RWPE1 (cell line): Measurements from ENCODE around the gene RERE.

Experiments used
- CTCF ChIA-PET: fragments of 350-600 bp; sonication (Branson Sonifier 250); formaldehyde crosslinking; extraction: SDS; loops from one replicate; lab custom pipeline; 2021; lab: Yijun Ruan, JAX
- POLR2A ChIA-PET: fragments of 400-600 bp; formaldehyde crosslinking; extraction: SDS; loops from one replicate; lab custom pipeline; 2020; ENCODE audit warnings: antibody characterized with exemption; ENCODE audit not compliant: low non-redundant PET; lab: Yijun Ruan, JAX
- DNase-seq: peaks from one replicate; pipeline ENCODE4 v3.0.0; 2012; ENCODE audit warnings: low spot score
- H3K27ac ChIP-seq: fragments of 450-650 bp; 2 replicates; pipeline ENCODE4 v1.5.1; 2017
- TF ChIP-seq, protein P1 (sequence below): fragments of 450-650 bp; conservative IDR thresholded peaks from 2 replicates; pipeline ENCODE4 v1.5.1; 2017; ENCODE audit warnings: low read depth, mild to moderate bottlenecking

RERE gene

GRCh38 chr1:8378981-8379470, 438.4 kb downstream of the RERE start:
- DNase-seq = no peak
- no peak overlapping the region for H3K27ac ChIP-seq
- ChIA-PET CTCF (no interaction called here), POLR2A (no interaction called here)
- TF ChIP-seq, protein P1, sequence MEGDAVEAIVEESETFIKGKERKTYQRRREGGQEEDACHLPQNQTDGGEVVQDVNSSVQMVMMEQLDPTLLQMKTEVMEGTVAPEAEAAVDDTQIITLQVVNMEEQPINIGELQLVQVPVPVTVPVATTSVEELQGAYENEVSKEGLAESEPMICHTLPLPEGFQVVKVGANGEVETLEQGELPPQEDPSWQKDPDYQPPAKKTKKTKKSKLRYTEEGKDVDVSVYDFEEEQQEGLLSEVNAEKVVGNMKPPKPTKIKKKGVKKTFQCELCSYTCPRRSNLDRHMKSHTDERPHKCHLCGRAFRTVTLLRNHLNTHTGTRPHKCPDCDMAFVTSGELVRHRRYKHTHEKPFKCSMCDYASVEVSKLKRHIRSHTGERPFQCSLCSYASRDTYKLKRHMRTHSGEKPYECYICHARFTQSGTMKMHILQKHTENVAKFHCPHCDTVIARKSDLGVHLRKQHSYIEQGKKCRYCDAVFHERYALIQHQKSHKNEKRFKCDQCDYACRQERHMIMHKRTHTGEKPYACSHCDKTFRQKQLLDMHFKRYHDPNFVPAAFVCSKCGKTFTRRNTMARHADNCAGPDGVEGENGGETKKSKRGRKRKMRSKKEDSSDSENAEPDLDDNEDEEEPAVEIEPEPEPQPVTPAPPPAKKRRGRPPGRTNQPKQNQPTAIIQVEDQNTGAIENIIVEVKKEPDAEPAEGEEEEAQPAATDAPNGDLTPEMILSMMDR = no peak

GRCh38 chr1:8378178-8378577, 439.3 kb downstream of the RERE start:
- ChIA-PET POLR2A (no interaction called here), CTCF (interaction anchor here (0.6 kb wide), 1 partner anchor 41 kb away, joined by 3 read pairs; no protein-coding TSS in a partner anchor)
- TF ChIP-seq, protein P1 = no peak
- DNase-seq = no peak
- no peak overlapping the region for H3K27ac ChIP-seq

GRCh38 chr1:8377271-8377981, 440.0 kb downstream of the RERE start:
- DNase-seq = no peak
- no peak overlapping the region for H3K27ac ChIP-seq
- ChIA-PET POLR2A (no interaction called here), CTCF (interaction anchor here (0.6 to 0.7 kb wide), 3 partner anchors 41 to 667 kb away, joined by 3 to 7 read pairs (median 3); no protein-coding TSS in a partner anchor)
- TF ChIP-seq, protein P1 = no peak

- ChIA-PET CTCF (interaction anchor here (0.6 kb wide), 1 partner anchor 668 kb away, joined by 3 read pairs; no protein-coding TSS in a partner anchor), POLR2A (no interaction called here)
- H3K27ac ChIP-seq = no peak overlapping the region
- DNase-seq = no peak
- TF ChIP-seq, protein P1 = no peak
Observed at GRCh38 chr1:8376358-8376840, 441.0 kb downstream of the RERE start.

GRCh38 chr1:8374812-8375211, 442.6 kb downstream of the RERE start:
- ChIA-PET CTCF (interaction anchor here (0.6 kb wide), 1 partner anchor 15 kb away, joined by 3 read pairs; no protein-coding TSS in a partner anchor), POLR2A (no interaction called here)
- TF ChIP-seq, protein P1 = no peak
- peak overlapping the region; percentile 55 for H3K27ac ChIP-seq
- DNase-seq = peak; percentile 39

DNA sequence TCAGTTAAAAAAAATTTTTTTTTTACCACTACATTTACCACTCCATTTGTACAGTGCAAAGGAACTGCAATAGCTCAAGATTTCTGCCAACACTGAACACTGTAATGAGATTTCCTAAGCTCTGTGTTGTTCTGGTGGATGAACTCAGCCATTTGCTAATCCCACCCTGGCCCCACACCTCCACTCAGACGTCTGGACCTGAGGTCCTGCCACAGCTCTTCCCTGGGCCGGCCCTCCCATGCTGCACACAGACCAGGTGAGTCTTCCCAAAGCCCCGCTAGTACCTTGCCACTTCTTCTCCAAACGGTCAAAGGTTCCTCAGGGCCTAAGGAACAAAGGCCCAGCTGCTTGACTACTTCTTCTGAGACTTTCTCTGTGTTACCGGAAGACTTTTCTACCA, 443.1 kb downstream of the RERE start:
- ChIA-PET CTCF (interaction anchor here (0.6 kb wide), 1 partner anchor 15 kb away, joined by 3 read pairs; no protein-coding TSS in a partner anchor), POLR2A (no interaction called here)
- H3K27ac ChIP-seq = peak overlapping the region; percentile 55
- DNase-seq = no peak
- TF ChIP-seq, protein P1 = no peak
